Myocyte (in vitro differentiated cells): Measurements from ENCODE around the gene CHAF1A. TPM values are rescaled to one million over a fixed set of nuclear protein-coding genes. Genes with fewer than 3 reads are reported as not detected.

Experiments used
- DNase-seq: peaks from one replicate; pipeline ENCODE4 v3.0.0-alpha.2; 2012; ENCODE audit warnings: low read depth
- total RNA-seq: library from RNA; depleted of rRNA; stranded (reverse); fragments of >200 nt; gene quantifications from 2 replicates; pipeline ENCODE4 v1.2.3, GENCODE V29; 2014

CHAF1A gene
- total RNA-seq, 1 donor from 2014 or later, result 3.1 TPM

DNA sequence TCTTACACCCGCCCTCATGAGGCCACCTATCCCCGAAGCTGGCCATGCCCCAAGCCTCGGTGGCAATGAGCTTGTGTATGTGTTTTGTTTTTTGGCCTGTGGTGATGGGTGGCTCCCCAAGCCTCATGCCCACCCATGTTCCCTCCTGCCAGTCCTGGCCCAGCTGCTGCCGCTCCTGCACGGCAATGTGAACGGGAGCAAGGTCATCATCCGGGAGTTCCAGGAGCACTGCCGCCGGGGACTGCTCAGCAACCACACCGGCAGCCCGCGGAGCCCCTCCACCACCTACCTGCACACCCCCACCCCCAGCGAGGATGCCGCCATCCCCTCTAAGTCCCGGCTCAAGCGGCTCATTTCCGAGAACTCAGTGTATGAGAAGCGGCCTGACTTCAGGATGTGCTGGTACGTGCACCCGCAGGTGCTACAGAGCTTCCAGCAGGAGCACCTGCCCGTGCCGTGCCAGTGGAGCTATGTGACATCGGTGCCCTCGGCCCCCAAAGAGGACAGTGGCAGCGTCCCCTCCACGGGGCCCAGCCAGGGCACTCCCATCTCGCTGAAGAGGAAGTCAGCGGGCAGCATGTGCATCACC lies 30.6 kb downstream of the CHAF1A start:
- no peak for DNase-seq

DNA sequence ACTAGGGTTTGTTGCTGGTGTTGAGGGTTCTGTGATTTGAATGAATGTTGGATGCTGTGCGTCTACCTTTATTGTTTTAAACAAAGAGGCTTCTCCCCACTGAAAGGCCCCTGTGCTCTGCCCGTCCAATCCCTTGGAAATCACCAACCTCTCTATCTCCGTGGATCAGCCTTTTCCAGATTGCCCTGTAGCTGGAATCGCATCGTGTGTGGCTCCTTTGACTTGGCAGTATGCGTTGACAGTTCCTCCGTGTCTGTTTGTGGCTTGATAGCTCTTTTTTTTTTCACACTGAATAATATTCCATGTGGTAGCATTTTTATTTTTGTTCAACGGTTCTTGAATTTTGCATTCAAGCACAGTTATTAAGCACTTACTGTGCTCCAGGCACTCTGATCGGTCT lies 32.0 kb downstream of the CHAF1A start:
- DNase-seq, result no peak

DNA sequence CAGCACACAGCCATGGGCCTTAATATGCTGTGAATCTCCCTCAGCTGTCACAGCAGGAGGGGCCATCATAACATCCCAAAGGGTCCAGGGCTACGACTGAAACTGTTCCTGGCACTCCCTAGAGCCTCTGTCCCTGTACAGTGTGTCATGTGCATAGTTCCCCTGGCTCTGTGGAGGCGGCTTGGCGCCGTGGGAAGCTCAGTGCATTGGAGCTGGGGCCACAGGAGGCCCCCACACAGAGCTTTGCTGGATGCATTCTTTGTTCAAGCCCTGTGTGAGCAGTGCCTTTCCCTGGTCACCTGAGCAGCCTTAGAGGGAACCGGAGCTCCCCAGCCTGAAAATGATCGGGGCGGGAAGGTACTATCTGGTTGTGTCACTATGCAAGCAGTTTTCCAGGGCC lies 33.8 kb downstream of the CHAF1A start:
- DNase-seq, result no peak

DNA sequence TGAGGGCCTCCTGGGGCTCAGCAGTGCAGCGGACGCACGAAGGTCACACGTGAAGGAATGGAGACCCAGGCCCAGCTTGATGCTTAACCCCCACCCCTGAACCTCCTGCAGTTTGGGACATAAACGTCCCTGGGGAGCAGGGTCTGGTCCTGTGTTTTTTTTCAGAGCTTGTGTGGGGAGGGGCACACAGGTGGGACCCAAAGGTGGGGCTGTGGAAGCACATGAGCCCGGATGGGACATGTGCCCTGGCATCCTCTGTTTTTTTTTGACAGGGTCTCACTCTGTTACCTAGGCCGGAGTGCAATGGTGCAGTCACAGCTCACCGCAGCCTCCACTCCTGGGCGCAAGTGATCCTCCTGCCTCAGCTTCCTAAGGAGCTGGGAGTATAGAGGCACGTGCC lies 34.7 kb downstream of the CHAF1A start:
- no peak for DNase-seq

DNA sequence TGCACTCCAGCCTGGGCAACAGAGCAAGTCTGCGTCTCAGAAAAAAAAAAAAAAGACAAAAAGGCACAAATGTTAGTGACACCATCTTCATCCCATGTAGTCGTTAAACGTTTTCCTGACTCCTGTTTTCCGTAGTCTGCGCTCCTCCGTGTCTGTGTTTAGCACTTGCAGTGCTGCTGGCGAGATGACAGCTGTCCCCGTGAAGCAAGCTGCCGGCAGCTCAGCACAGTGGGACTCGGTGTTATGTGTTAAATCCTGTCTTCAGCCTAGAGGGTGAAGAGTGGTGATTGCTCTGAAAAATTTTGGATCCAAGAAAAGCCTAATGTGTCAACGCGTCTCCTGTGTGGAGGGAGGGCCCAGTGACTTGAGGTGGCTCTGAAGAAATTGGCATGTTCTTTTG lies 36.8 kb downstream of the CHAF1A start:
- no peak for DNase-seq

DNA sequence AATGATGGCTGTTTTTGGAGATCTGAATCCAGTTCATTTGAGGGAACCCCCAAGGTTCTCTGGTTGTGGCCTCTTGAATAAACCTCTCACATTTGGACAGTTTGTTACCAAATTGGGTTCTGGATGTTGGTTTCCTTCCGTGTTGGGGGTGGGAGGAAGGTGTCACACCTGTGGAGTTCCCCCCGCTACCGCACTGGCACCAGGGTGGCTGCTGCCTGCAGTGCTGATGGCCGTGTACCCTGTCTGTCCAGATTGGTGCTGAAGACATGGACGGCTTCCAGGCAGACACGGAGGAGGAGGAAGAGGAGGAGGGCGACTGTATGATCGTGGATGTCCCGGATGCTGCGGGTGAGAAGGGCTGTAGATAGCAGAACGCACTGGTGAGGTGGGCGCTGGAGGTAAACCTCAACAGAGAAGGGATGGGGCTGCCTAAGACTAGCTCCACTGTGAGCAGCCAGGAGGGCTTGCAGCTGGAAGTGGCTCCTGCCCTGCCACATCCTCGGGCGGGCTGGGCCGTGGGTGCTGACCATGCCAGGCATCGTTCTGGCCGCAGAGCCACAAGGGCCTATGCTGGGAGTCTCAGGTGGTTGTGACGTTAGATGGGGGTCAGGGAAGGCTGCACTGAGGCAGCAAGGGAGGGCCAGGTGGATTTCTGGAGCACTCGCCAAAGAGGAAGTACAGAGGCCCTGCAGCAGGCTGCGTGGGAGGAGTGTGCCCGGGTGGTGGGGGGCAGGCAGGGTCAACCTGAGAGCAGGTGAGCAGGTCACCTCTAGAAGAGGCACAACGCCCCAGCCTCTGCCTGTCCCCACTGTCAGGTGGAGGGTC lies 39.8 kb downstream of the CHAF1A start:
- DNase-seq, result no peak

DNA sequence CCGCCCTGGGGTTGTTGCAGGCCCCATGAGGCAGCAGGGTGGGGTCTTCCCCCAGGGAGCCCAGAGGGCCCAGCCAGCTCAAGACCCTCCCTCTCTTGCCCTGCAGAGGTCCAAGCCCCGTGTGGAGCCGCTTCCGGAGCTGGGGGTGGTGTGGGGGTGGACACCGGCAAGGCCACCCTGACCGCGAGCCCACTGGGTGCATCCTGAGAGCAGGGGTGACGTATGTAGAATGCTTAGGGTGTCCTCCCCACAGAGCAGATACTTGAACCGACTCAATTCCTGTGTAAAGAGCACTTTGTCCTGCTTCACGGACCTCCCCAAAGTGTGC lies 40.3 kb downstream of the CHAF1A start:
- no peak for DNase-seq

DNA sequence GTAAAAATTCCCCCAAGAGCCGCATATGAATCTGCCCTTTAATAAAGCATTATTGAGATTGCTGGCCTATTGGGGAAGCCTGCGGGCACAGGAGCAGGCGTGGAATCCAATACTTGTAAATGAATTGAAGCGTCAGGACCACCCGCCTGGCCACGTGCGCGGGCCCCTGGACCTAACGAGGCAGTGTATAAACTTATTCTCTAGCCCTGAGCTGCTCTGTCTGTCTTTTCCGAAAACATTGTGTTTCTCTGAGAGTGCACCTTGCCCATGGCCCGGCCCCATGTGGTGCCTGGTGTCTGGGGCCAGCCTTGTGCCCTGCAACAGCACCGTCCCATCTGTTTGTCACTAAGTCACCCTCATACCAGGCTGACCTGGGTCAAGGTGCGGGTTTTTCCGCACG lies 40.7 kb downstream of the CHAF1A start:
- no peak for DNase-seq

DNA sequence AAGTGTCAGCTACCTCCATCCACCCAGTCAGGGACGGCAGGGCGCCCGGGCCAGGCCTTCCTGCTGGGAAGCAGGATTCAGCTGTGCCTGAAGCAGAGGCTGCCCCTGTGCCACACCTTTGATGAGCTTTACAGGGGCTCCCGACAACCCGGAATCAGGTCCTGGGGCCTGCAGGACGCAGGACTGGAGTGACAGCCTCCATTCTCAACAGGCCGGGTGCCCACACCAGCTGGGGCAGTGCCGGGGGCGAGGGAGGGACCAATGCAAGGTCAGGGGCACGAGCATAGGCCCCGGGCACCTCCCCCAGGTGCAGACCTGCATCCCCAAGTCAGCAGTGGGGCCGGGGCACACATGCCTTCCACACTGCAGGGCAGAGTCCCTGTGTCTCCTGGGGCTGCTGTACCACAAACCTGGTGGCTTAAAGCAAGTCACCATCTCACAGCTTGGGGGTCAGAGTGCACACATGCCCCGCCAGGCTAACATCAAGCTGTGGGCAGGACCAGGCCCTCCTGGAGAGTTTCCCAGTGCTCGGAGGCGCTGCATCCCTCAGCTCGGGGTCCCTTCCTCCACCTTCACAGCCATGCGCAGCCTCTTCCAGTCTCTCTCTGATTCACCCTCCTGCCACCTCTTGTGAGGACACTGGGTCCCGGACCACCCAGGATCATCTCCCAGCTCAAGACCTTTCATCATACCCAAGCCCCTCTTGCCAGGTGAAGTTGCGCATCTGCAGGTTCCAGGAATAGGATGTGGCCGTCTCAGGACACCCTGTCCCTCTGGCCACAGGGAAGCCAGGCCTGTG lies 41.7 kb downstream of the CHAF1A start:
- DNase-seq, result no peak

DNA sequence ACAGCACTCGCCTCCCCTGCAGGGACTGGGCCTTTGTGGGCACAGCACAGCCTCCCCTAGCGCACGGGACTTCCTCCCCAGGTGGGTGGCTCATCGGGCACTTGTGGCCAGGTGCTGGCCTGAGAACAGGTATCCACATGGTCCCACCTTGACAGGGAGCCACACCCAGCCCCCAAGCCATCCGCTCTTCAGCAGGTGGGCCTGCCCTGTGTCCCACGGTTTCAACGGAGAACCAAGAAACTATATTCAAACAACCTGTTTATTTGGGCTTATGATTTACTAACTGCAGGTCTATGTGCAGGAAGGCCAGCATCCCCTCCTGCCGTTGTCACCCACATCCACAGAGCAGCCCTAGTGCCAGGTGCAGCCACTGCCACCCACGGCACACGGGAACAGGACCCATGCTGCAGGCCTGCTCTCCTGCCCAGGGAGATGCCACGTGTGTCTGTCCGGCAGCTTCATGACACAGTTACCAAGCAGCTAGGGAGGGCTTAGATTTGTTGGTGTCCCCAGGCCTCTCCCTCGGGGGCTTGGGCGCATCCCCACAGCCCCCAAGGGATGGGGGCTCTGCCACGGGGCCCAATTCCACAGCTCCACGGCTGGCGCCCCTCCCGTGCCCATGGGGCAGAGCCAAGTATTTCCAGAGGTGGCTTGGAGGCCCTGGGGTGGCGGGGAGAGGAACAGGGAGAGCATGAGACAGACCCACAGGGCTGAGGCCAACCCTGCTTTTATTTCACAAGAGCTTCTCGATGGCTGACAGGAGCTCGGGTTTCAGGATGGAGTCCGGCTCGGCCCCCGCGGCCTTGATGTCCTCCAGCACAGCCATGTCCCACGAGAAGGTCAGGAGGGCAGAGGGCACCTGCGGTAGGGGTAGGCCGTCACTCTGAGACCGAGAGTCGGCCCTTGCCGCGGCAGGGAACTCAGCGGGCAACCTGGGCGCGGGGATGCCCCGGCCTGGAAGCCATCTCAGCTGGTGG lies 42.6 kb downstream of the CHAF1A start:
- DNase-seq, result no peak

DNA sequence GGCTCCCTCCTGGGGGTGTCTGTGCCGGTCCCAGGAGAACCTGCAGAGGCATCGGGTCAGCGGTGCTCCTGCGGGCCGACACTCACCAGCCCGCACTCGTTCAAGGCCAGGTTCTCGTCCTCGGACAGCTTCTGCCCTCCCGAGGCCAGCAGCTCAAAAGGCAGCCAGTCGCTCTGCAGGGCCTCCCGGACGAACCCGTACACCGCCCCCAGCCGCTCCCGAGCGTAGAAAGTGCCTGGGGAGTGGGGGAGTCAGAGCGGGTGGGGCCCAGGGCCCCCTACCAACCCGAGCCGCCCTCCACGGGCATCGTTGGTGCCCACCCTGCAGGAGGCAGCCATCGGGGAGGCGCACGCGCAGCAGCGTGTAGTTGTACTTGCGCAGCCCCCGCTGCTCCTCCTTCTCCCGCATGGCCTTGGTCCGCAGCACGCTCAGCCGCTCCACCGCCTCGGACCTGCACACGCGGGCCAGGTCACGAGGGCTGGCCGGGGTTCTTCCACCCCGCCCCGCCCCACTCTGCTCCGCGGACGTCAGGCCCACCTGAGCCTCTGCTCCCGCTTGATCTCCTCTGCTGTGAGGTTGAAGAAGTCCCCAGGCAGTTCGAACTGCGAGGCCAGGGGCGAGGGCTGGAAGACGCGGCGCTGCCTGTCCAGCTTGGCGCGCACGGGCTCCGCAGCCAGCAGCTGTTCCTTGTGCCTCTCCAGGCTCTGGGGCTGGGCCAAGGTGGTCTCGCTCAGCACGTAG lies 43.7 kb downstream of the CHAF1A start:
- no peak for DNase-seq

DNA sequence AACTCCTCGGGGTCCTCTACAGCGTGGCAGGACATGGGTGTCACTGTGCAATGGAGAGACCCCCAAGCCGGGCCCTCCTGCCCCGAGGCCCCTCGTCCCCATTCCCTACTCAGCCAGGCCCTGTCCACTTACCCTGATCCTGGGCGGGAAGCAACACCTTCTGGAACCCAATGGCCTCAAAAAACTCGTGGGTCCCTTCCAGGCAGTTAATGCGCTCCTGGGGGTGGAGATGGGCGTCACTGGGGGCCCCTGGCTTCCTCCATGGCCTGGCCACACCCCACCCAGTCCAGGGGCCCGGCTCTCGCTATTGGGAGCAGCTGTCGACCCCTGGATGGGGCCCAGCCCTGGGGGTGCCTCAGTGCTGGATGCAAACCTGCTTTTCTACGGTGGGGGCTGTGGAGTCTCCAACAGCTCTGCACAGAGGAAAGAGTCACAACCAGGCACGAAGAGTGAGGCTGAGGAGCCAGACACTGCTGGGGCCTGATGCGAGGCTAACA lies 44.3 kb downstream of the CHAF1A start:
- DNase-seq, result no peak

DNA sequence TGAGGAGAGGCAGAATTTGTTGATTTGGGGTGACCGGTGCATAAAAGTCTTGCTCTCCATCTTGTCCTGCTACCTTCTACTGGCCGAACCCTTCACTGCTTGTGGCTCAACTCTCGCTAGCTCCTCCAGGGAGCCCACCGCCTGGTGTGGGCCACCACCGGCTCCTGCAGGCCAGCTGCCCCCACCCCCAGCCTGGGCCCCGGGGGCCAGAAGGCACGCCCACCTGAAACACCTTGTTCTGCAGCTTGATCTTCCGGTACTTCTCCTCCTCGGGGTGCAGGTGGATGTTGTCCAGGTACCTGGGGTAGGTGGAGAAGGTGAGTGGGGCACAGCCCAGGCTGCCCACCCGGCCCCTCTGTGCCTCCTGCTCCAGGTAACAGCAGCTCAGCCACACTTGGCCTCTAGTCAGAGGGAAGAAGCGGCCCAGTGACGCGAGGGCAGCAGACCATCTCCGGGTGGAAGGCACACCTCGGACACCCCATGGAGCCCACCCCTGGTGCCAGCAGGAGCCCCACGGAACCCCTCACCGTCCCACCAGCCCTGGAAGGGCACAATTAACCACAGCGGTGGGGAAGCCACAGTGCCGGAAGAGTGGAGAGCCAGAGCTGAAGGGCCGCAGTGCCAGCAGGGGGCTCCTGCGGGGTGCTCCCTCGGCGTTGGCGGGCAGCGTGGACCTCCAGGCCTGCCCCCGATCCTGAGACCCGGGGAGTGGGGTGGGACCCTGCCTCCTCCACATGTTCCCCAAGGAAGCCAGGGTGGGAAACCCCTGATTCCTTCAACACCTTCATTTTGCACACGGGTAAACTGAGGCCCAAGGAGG lies 45.1 kb downstream of the CHAF1A start:
- DNase-seq, result no peak

DNA sequence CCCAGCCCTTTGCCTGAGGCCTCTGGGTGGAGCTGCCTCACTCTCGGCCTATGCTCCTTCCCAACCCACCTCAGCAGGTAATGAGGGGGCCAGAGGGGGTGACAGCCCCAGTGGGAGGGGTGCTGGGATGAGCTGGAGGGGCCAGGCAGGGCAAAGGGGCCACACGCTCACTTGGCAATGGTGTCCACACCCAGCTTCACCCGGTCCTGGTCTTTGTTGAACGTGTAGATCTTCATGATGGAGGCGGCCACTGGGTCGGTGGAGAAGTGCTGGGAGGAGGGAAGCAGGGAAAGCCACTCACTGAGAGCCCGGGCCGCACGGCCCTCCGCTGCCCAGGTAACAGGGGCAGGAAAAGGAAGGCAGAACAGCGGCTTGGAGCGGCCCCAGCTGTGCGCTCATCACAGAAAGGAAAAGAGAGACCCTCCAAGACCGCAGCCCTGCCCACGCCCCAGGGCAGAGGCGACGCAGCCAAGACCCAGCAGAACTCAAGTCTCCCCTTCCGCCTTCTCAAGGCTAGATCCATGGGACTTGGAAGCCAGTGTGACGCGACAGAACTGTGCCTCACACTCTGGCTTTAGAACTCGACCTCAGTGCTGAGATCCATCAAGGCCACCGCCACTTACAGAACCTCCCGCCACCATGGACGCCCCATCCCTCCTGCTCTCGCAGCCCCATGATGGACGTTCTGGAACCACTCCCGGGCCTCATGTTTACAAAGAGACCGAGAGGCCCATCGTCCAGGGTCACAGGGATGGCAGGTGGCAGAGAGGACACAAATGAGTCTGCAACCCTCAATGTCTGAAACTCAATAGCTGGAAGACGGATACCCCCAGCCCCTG lies 45.9 kb downstream of the CHAF1A start:
- DNase-seq, result no peak

DNA sequence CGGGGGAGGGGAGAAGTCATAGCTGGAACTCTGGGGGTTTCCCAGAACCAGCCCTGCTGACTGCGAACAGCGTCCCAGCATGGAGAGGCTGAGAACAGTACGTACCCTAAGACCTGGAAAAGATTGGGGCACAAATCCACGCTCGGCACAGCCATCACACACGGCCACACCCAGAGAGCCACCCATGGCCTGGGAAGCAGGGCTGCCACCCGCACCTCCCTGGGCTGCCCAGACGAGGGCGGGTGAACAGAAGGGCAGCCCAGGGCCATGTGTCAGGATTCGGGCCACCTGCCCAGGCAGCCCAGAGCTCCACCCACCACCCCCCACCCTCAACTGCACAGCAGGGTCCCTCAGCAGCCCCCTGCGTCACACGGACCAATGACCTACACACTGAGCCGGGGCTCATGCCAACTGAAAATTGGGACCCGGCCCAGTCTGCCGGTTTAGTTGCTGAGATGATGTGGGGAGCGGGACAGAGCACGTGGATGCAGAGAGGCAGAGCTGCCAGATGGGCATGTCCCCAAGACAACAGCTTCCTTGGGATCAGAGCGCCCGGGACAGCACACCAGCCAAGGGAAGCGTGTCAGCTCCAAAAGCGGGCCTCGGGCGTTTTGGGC lies 46.7 kb downstream of the CHAF1A start:
- no peak for DNase-seq

DNA sequence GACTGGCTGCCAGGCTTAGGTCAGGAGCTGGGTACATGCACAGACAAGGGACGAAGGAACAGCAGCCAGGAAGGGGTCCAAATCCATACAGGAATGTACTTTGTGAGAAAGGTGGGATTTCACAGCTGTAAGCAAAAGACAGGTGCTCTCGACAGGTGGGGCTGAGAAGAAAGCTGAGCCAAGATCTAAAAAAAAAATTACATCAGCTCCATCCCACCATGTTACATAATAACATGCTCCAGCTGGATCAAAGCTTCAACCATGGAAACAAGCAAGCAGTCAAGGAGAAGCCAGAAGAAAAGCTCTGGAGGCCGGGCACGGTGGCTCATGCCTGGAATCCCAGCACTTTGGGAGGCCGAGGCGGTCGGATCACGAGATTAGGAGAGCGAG lies 47.2 kb downstream of the CHAF1A start:
- no peak for DNase-seq

DNA sequence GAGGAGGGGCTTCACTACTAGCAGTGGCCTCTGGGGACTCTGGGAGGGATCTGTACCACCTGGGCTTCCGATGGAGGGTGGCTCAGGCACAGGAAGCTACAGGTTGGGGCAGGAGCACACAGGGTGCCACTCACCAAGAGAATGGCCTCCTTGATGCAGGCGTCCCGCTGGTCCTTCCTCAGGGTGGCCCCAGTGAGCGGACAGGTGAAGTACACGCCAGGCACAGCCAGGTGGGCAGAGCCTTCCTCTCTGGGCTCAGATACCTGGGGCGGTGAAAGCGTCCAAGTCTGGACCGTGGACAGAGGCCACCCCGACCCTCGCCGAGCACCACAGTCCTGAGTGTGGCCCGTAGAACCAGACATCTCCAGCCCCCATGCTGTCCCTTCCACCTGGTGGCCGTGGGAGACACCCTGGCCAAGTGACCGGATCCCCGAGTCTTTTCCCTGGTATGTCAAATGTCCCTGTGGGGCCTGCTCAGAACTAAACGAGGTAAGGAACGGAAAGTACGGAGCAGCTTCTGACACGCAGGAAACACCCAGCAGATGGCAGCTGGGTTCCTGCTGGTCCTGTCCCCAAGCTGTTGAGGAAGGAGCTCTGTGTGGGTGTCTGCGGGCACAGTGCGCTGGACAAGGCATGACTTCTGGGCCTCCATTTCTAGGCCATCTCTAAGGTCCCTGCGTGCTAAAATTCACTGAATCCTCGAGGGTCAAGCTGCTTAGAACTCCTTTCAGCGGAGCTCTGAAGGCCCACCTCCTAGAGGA lies 50.0 kb downstream of the CHAF1A start:
- no peak for DNase-seq
